ENCODE results near the gene CNPY3. TPM values are rescaled to one million over a fixed set of nuclear protein-coding genes. Genes with fewer than 3 reads are reported as not detected.

CNPY3 gene
- total and polyA plus RNA-seq, 2 donors (not counting 1 experiment from before 2014, with no cell fraction given) = 30.3 to 30.4 TPM

DNA sequence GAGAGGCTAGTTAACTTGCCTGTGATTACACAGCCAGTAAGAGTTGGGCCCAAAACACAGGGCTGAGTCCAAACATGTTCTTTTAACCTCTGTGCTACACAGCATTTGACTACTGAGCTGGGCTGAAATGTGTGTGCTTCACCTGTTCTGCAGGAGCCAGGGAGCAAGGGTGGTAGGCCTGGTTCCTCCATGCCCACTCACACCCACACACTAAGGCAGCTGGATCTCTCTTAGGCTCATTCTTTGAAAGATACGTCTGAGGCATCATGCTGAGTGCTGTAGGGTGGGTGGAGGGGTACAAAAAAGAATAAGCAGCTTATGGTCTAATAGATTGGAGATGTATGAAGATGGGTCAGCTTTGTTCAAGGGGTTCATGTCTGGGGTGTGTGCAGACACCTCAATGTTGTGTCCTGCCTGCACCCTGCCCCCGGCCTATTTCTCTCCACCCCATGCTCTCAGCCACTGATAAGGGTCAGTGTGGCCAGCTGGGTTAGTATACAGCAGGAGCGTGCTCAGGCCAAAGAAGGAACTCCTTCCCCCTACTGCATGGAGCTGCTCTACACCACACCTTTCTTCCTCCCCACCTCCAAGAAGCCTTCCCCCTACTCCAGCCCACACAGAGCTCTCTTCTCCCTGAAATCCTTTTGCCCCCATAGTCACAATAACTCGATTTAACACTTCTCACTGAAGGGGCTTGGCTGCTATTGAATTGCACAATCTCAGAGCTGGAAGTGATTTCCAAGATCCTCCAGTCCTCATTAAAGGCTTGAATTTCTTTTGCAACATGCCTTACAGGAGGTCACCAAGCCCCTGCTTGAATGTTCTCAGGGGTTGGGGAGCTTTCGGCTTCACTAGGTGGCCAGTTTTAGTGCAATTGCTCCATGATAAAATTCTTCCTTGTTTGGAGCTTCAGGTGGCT lies 58.5 kb downstream of the CNPY3 start:
- H3K27me3 ChIP-seq (ENCODE audit: control insufficient read depth, insufficient read depth, low read length) = no peaks in the 10 kb centered on the region
- H2AFZ ChIP-seq (ENCODE audit: low read length) = no peak overlapping the region
- no peak overlapping the region for H3K4me3 ChIP-seq (replicated peaks in 1 of 4; ENCODE audit: control extremely low read depth in 1 of 4, insufficient read depth in 1 of 4, low read depth in 3 of 4, low read length in 4 of 4)
- H3K4me1 ChIP-seq (ENCODE audit: control insufficient read depth, extremely low read depth, insufficient read depth, low read length) = peaks cover 8% of the 10 kb centered on the region
- no peak for DNase-seq (ENCODE audit: low read depth in 2 of 2)
- no peak overlapping the region for H3K27ac ChIP-seq (ENCODE audit: insufficient read depth, low read length)
- peaks cover 3% of the 10 kb centered on the region for H3K36me3 ChIP-seq (ENCODE audit: control insufficient read depth, insufficient read depth, low read length)
- TF ChIP-seq EZH2 (IDR thresholded peaks at IDR 0.05; ENCODE audit: low read length, missing control alignments) = no peak
- TF ChIP-seq, protein P1, sequence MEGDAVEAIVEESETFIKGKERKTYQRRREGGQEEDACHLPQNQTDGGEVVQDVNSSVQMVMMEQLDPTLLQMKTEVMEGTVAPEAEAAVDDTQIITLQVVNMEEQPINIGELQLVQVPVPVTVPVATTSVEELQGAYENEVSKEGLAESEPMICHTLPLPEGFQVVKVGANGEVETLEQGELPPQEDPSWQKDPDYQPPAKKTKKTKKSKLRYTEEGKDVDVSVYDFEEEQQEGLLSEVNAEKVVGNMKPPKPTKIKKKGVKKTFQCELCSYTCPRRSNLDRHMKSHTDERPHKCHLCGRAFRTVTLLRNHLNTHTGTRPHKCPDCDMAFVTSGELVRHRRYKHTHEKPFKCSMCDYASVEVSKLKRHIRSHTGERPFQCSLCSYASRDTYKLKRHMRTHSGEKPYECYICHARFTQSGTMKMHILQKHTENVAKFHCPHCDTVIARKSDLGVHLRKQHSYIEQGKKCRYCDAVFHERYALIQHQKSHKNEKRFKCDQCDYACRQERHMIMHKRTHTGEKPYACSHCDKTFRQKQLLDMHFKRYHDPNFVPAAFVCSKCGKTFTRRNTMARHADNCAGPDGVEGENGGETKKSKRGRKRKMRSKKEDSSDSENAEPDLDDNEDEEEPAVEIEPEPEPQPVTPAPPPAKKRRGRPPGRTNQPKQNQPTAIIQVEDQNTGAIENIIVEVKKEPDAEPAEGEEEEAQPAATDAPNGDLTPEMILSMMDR (conservative IDR thresholded peaks at IDR 0.05 in 1 of 2, IDR thresholded peaks at IDR 0.05 in 1 of 2; ENCODE audit: low read depth in 1 of 2, low read length in 2 of 2) = no peak
- peaks cover 13% of the 10 kb centered on the region for H3K79me2 ChIP-seq (ENCODE audit: control insufficient read depth, insufficient read depth, low read length)
- no peak overlapping the region for H3K9ac ChIP-seq (ENCODE audit: insufficient read depth, low read length)
- H3K4me2 ChIP-seq (ENCODE audit: extremely low read depth, insufficient read depth, low read length) = no peak overlapping the region
- H4K20me1 ChIP-seq (ENCODE audit: control insufficient read depth, extremely low read depth, insufficient read depth, low read length) = no peaks in the 10 kb centered on the region
- no peaks in the 10 kb centered on the region for H3K9me3 ChIP-seq (ENCODE audit: control insufficient read depth, insufficient read depth, low read depth, low read length)

DNA sequence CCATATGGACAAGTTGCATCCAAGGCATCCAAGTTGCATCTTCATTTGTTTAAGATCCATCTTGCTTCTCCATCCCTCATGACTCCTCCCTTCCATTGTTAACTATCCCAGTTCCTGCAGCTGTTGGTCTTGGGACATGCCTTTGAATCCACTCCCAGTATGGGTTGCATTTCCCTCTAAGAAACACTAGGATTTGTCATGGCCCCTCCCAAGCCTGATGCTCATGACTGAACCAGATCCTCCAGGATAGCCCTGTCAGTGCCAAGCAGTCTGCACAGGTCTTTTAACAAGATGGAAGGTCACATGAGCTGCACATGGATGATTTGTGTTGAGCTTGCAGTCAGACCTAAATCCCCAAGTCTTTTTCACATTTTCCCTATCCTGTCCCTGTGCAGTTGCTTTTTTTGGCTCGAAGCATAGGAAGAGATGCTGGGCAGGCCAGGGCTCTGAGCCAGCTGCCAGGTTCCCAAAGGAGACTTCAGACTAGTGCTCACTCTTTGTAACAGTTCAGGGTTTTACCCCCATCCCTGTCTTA lies 59.3 kb downstream of the CNPY3 start:
- Histone ChIP-seq H3K27me3 (ENCODE audit: control insufficient read depth, insufficient read depth, low read length) (no peaks in the 10 kb centered on the region), H3K36me3 (ENCODE audit: control insufficient read depth, insufficient read depth, low read length) (peaks cover 3% of the 10 kb centered on the region), H4K20me1 (ENCODE audit: control insufficient read depth, extremely low read depth, insufficient read depth, low read length) (no peaks in the 10 kb centered on the region), H3K27ac (ENCODE audit: insufficient read depth, low read length) (no peak overlapping the region), H3K9ac (ENCODE audit: insufficient read depth, low read length) (no peak overlapping the region), H3K79me2 (ENCODE audit: control insufficient read depth, insufficient read depth, low read length) (peaks cover 13% of the 10 kb centered on the region), H3K4me1 (ENCODE audit: control insufficient read depth, extremely low read depth, insufficient read depth, low read length) (peaks cover 8% of the 10 kb centered on the region), H2AFZ (ENCODE audit: low read length) (no peak overlapping the region), H3K9me3 (ENCODE audit: control insufficient read depth, insufficient read depth, low read depth, low read length) (no peaks in the 10 kb centered on the region), H3K4me3 (replicated peaks in 1 of 4; ENCODE audit: control extremely low read depth in 1 of 4, insufficient read depth in 1 of 4, low read depth in 3 of 4, low read length in 4 of 4) (no peak overlapping the region), H3K4me2 (ENCODE audit: extremely low read depth, insufficient read depth, low read length) (no peak overlapping the region)
- TF ChIP-seq, protein P1 (conservative IDR thresholded peaks at IDR 0.05 in 1 of 2, IDR thresholded peaks at IDR 0.05 in 1 of 2; ENCODE audit: low read depth in 1 of 2, low read length in 2 of 2) = no peak
- TF ChIP-seq EZH2 (IDR thresholded peaks at IDR 0.05; ENCODE audit: low read length, missing control alignments) = no peak
- peak; percentile 28 to 32 for DNase-seq (ENCODE audit: low read depth in 2 of 2)

Other genes with a start within 250 kb of the CNPY3 start
- 5.1 and 8.6 TPM in 2 replicates for gene PRPH2, start 206.9 kb upstream of the CNPY3 start, total RNA-seq
- gene PRPH2, start 206.9 kb upstream of the CNPY3 start, polyA plus RNA-seq = 4.0 and 6.3 TPM in 2 replicates
- 50.0 and 50.6 TPM in 2 replicates for gene TBCC, start 183.4 kb upstream of the CNPY3 start, total RNA-seq
- 18.2 and 18.7 TPM in 2 replicates for gene TBCC, start 183.4 kb upstream of the CNPY3 start, polyA plus RNA-seq
- 4.9 and 6.9 TPM in 2 replicates for gene BICRAL, start 147.4 kb upstream of the CNPY3 start, total RNA-seq
- 10.2 and 11.5 TPM in 2 replicates for gene BICRAL, start 147.4 kb upstream of the CNPY3 start, polyA plus RNA-seq
- 108 and 127 TPM in 2 replicates for gene RPL7L1, start 49.9 kb upstream of the CNPY3 start, total RNA-seq
- gene RPL7L1, start 49.9 kb upstream of the CNPY3 start, polyA plus RNA-seq = 80.0 and 81.0 TPM in 2 replicates
- gene PTCRA, start 13.4 kb upstream of the CNPY3 start, total RNA-seq = not detected in 2 replicates
- gene PTCRA, start 13.4 kb upstream of the CNPY3 start, polyA plus RNA-seq = not detected in 2 replicates
- gene GNMT, start 31.3 kb downstream of the CNPY3 start, total RNA-seq = not detected in 2 replicates
- gene GNMT, start 31.3 kb downstream of the CNPY3 start, polyA plus RNA-seq = 0.06 and 0.12 TPM in 2 replicates
- 49.2 and 61.4 TPM in 2 replicates for gene PEX6, start 49.7 kb downstream of the CNPY3 start, total RNA-seq
- 4.0 and 5.3 TPM in 2 replicates for gene PEX6, start 49.7 kb downstream of the CNPY3 start, polyA plus RNA-seq
- 20.0 and 27.1 TPM in 2 replicates for gene PPP2R5D, start 55.1 kb downstream of the CNPY3 start, total RNA-seq
- 39.3 and 59.9 TPM in 2 replicates for gene PPP2R5D, start 55.1 kb downstream of the CNPY3 start, polyA plus RNA-seq
- gene MEA1, start 84.5 kb downstream of the CNPY3 start, total RNA-seq = 52.1 and 60.9 TPM in 2 replicates
- 81.0 and 111 TPM in 2 replicates for gene MEA1, start 84.5 kb downstream of the CNPY3 start, polyA plus RNA-seq
- 54.5 and 72.2 TPM in 2 replicates for gene KLHDC3, start 84.8 kb downstream of the CNPY3 start, total RNA-seq
- gene KLHDC3, start 84.8 kb downstream of the CNPY3 start, polyA plus RNA-seq = 44.3 and 54.0 TPM in 2 replicates
- 72.4 and 73.0 TPM in 2 replicates for gene RRP36, start 92.1 kb downstream of the CNPY3 start, total RNA-seq
- gene RRP36, start 92.1 kb downstream of the CNPY3 start, polyA plus RNA-seq = 88.0 and 110 TPM in 2 replicates
- gene CUL7, start 124.4 kb downstream of the CNPY3 start, total RNA-seq = 30.3 and 60.3 TPM in 2 replicates
- 19.7 and 21.4 TPM in 2 replicates for gene CUL7, start 124.4 kb downstream of the CNPY3 start, polyA plus RNA-seq
- 13.9 and 18.2 TPM in 2 replicates for gene MRPL2, start 130.0 kb downstream of the CNPY3 start, total RNA-seq
- 20.3 and 23.1 TPM in 2 replicates for gene MRPL2, start 130.0 kb downstream of the CNPY3 start, polyA plus RNA-seq
- gene KLC4, start 130.2 kb downstream of the CNPY3 start, total RNA-seq = 19.0 and 22.5 TPM in 2 replicates
- 5.7 and 7.2 TPM in 2 replicates for gene KLC4, start 130.2 kb downstream of the CNPY3 start, polyA plus RNA-seq
- gene PTK7, start 146.8 kb downstream of the CNPY3 start, total RNA-seq = 145 and 159 TPM in 2 replicates
- gene PTK7, start 146.8 kb downstream of the CNPY3 start, polyA plus RNA-seq = 51.9 and 149 TPM in 2 replicates
- 16.0 and 16.9 TPM in 2 replicates for gene SRF, start 241.8 kb downstream of the CNPY3 start, total RNA-seq
- gene SRF, start 241.8 kb downstream of the CNPY3 start, polyA plus RNA-seq = 29.5 and 32.3 TPM in 2 replicates

Data from fibroblast of lung (primary cell).